K562 (cell line): ENCODE results near the gene MUC3A. TPM values are rescaled to one million over a fixed set of nuclear protein-coding genes. Genes with fewer than 3 reads are reported as not detected.
"Not testable (repeated sequence)": the region's sequence is repeated elsewhere in the genome, so short reads cannot be mapped to it uniquely, and the experiment has no call there.

ENCODE experiments used
- polyA plus RNA-seq, 8 experiments: library from polyadenylated mRNA; depleted of rRNA in 4 of 8; stranded (reverse) in 5 of 8; unstranded in 3 of 8; fragments of >200 nt; fragmentation: Nextera tagmentation in 2 of 8; fragmentation: Illumina TruSeq in 1 of 8; extraction: Ambion mirVana in 2 of 8; extraction: Trizol in 1 of 8; gene quantifications; 2 replicates each; pipeline versions ENCODE4 v1.2.1 to v1.2.3, GENCODE V29; 2011 to 2014; ENCODE audit warnings: inconsistent platforms in 1 of 8, missing spikeins in 1 of 8
- total RNA-seq, 7 experiments: library from RNA; depleted of rRNA in 6 of 7; stranded (reverse); fragments of >200 nt in 6 of 7; fragmentation: Illumina TruSeq in 2 of 7; extraction: Trizol in 2 of 7; gene quantifications; 2 replicates each; pipeline versions ENCODE4 v1.2.1 to v1.2.3, GENCODE V29; 2011 to 2021; ENCODE audit warnings: low replicate concordance in 1 of 7
- TF ChIP-seq, protein P1 (sequence below), 2 experiments: fragments of 450-650 bp; formaldehyde crosslinking in 1 of 2; IDR thresholded peaks; 2 replicates each; pipeline versions ENCODE4 v1.4.0 to v1.6.1; 2014 to 2020; ENCODE audit warnings: mild to moderate bottlenecking in 2 of 2, borderline replicate concordance in 1 of 2, low read depth in 1 of 2

MUC3A gene
- total and polyA plus RNA-seq, 9 of the 15 experiments (the other 6 are each of a cell fraction or from before 2014, with no cell fraction given) = 0.06 to 2.2 (median 0.20) TPM; not detected in 1

DNA sequence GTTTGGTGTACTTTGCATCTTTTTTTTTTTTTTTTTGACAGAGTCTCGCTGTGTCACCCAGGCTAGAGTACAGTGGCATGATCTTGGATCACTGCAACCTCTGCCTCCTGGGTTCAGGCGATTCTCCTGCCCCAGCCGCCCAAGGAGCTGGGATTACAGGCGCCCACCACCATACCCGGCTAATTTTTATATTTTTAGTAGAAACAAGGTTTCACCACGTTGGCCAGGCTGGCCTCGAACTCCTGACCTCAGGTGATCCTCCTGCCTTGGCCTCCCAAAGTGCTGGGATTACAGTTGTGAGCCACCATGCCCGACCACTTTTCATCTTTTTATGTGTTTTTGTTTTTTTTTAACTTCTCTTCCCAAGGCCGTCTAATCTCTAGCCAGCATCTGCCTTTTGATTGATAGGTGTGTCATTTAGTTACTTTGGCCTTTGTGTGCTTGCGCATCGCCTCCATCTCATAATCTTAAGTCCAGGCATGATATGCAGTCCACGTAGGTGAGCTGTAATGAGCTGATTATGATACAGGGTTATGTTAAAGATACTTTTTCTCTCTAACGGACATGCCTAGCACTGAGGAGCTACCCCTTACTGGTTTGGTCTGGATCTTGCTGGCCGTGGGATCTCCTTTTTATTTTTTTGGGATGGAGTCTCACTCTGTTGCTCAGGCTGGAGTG, 35.0 kb downstream of the MUC3A start (continued):
- TF ChIP-seq, protein P1, sequence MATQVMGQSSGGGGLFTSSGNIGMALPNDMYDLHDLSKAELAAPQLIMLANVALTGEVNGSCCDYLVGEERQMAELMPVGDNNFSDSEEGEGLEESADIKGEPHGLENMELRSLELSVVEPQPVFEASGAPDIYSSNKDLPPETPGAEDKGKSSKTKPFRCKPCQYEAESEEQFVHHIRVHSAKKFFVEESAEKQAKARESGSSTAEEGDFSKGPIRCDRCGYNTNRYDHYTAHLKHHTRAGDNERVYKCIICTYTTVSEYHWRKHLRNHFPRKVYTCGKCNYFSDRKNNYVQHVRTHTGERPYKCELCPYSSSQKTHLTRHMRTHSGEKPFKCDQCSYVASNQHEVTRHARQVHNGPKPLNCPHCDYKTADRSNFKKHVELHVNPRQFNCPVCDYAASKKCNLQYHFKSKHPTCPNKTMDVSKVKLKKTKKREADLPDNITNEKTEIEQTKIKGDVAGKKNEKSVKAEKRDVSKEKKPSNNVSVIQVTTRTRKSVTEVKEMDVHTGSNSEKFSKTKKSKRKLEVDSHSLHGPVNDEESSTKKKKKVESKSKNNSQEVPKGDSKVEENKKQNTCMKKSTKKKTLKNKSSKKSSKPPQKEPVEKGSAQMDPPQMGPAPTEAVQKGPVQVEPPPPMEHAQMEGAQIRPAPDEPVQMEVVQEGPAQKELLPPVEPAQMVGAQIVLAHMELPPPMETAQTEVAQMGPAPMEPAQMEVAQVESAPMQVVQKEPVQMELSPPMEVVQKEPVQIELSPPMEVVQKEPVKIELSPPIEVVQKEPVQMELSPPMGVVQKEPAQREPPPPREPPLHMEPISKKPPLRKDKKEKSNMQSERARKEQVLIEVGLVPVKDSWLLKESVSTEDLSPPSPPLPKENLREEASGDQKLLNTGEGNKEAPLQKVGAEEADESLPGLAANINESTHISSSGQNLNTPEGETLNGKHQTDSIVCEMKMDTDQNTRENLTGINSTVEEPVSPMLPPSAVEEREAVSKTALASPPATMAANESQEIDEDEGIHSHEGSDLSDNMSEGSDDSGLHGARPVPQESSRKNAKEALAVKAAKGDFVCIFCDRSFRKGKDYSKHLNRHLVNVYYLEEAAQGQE (IDR thresholded peaks at IDR 0.05; ENCODE audit: borderline replicate concordance) = peak; percentile 96
- TF ChIP-seq, protein P1 (CRISPR knock-in tag; IDR thresholded peaks at IDR 0.05; ENCODE audit: low read depth) = not testable (repeated sequence)
